ENCODE measurements around the gene BACE1.

Gene BACE1

GRCh38 chr11:117316197-117316961, at the start of gene BACE1:
Gene BACE1 (minus strand): TSS chr11:117316256. CDS start chr11:117315795, 461 bp downstream.
- H3K36me3 ChIP-seq (ENCODE audit: control insufficient read depth in 1 of 2, insufficient read depth in 2 of 2, low read length in 2 of 2) = no peaks in the 10 kb centered on the region
- peak within 1 kb of the TSS; percentile 94 to 96 for H3K4me3 ChIP-seq (ENCODE audit: low read depth in 1 of 2, low read length in 2 of 2)
- H3K27ac ChIP-seq (ENCODE audit: low read length) = no peak within 1 kb of the TSS
- no peaks in the 10 kb centered on the region for H3K9me3 ChIP-seq (ENCODE audit: control insufficient read depth in 1 of 2, low read length in 2 of 2)
- H3K27me3 ChIP-seq (ENCODE audit: low read depth, low read length) = no peaks in the 10 kb centered on the region
- H3K4me1 ChIP-seq (ENCODE audit: control insufficient read depth in 1 of 2, insufficient read depth in 2 of 2, low read length in 2 of 2) = peaks cover 0 to 28% of the 10 kb centered on the region in 2 donors

GRCh38 chr11:117361432-117361831, 45.4 kb upstream of the BACE1 start:
- Histone ChIP-seq H3K4me1 (ENCODE audit: control insufficient read depth in 1 of 2, insufficient read depth in 2 of 2, low read length in 2 of 2) (no peaks in the 10 kb centered on the region), H3K36me3 (ENCODE audit: control insufficient read depth in 1 of 2, insufficient read depth in 2 of 2, low read length in 2 of 2) (peaks cover 41 to 54% of the 10 kb centered on the region in 2 donors), H3K9me3 (ENCODE audit: control insufficient read depth in 1 of 2, low read length in 2 of 2) (no peaks in the 10 kb centered on the region), H3K27ac (ENCODE audit: low read length) (no peak overlapping the region), H3K27me3 (ENCODE audit: low read depth, low read length) (no peaks in the 10 kb centered on the region), H3K4me3 (ENCODE audit: low read depth in 1 of 2, low read length in 2 of 2) (no peak overlapping the region)

GRCh38 chr11:117356126-117356890, 40.3 kb upstream of the BACE1 start:
- Histone ChIP-seq H3K36me3 (ENCODE audit: control insufficient read depth in 1 of 2, insufficient read depth in 2 of 2, low read length in 2 of 2) (peaks cover 41 to 45% of the 10 kb centered on the region in 2 donors), H3K4me3 (ENCODE audit: low read depth in 1 of 2, low read length in 2 of 2) (no peak overlapping the region), H3K27ac (ENCODE audit: low read length) (no peak overlapping the region), H3K4me1 (ENCODE audit: control insufficient read depth in 1 of 2, insufficient read depth in 2 of 2, low read length in 2 of 2) (no peaks in the 10 kb centered on the region), H3K27me3 (ENCODE audit: low read depth, low read length) (no peaks in the 10 kb centered on the region), H3K9me3 (ENCODE audit: control insufficient read depth in 1 of 2, low read length in 2 of 2) (no peaks in the 10 kb centered on the region)

GRCh38 chr11:117354550-117354949, 38.5 kb upstream of the BACE1 start:
- Histone ChIP-seq H3K27me3 (ENCODE audit: low read depth, low read length) (no peaks in the 10 kb centered on the region), H3K36me3 (ENCODE audit: control insufficient read depth in 1 of 2, insufficient read depth in 2 of 2, low read length in 2 of 2) (peaks cover 38 to 46% of the 10 kb centered on the region in 2 donors), H3K4me3 (ENCODE audit: low read depth in 1 of 2, low read length in 2 of 2) (no peak overlapping the region), H3K27ac (ENCODE audit: low read length) (no peak overlapping the region), H3K9me3 (ENCODE audit: control insufficient read depth in 1 of 2, low read length in 2 of 2) (no peaks in the 10 kb centered on the region), H3K4me1 (ENCODE audit: control insufficient read depth in 1 of 2, insufficient read depth in 2 of 2, low read length in 2 of 2) (no peaks in the 10 kb centered on the region)

GRCh38 chr11:117345039-117345438, 29.0 kb upstream of the BACE1 start:
- H3K27ac ChIP-seq (ENCODE audit: low read length) = no peak overlapping the region

GRCh38 chr11:117337076-117337475, 21.0 kb upstream of the BACE1 start:
- H3K27ac ChIP-seq (ENCODE audit: low read length) = no peak overlapping the region
- H3K4me3 ChIP-seq (ENCODE audit: low read depth in 1 of 2, low read length in 2 of 2) = no peak overlapping the region
- H3K4me1 ChIP-seq (ENCODE audit: control insufficient read depth in 1 of 2, insufficient read depth in 2 of 2, low read length in 2 of 2) = no peaks in the 10 kb centered on the region
- H3K36me3 ChIP-seq (ENCODE audit: control insufficient read depth in 1 of 2, insufficient read depth in 2 of 2, low read length in 2 of 2) = peaks cover 0 to 32% of the 10 kb centered on the region in 2 donors
- H3K27me3 ChIP-seq (ENCODE audit: low read depth, low read length) = no peaks in the 10 kb centered on the region
- no peaks in the 10 kb centered on the region for H3K9me3 ChIP-seq (ENCODE audit: control insufficient read depth in 1 of 2, low read length in 2 of 2)

More at GRCh38 chr11:117345039-117345438, 29.0 kb upstream of the BACE1 start:
- no peak overlapping the region for H3K4me3 ChIP-seq (ENCODE audit: low read depth in 1 of 2, low read length in 2 of 2)
- no peaks in the 10 kb centered on the region for H3K9me3 ChIP-seq (ENCODE audit: control insufficient read depth in 1 of 2, low read length in 2 of 2)
- peaks cover 10 to 44% of the 10 kb centered on the region in 2 donors for H3K36me3 ChIP-seq (ENCODE audit: control insufficient read depth in 1 of 2, insufficient read depth in 2 of 2, low read length in 2 of 2)
- H3K27me3 ChIP-seq (ENCODE audit: low read depth, low read length) = no peaks in the 10 kb centered on the region
- H3K4me1 ChIP-seq (ENCODE audit: control insufficient read depth in 1 of 2, insufficient read depth in 2 of 2, low read length in 2 of 2) = no peaks in the 10 kb centered on the region

- H3K9me3 ChIP-seq (ENCODE audit: control insufficient read depth in 1 of 2, low read length in 2 of 2) = no peaks in the 10 kb centered on the region
- peaks cover 0 to 24% of the 10 kb centered on the region in 2 donors for H3K36me3 ChIP-seq (ENCODE audit: control insufficient read depth in 1 of 2, insufficient read depth in 2 of 2, low read length in 2 of 2)
- no peaks in the 10 kb centered on the region for H3K4me1 ChIP-seq (ENCODE audit: control insufficient read depth in 1 of 2, insufficient read depth in 2 of 2, low read length in 2 of 2)
These were observed 19.3 kb upstream of the BACE1 start for GRCh38 chr11:117335399-117335798.

GRCh38 chr11:117334896-117335295, 18.8 kb upstream of the BACE1 start:
- H3K4me3 ChIP-seq (ENCODE audit: low read depth in 1 of 2, low read length in 2 of 2) = no peak overlapping the region
- H3K27me3 ChIP-seq (ENCODE audit: low read depth, low read length) = no peaks in the 10 kb centered on the region
- no peaks in the 10 kb centered on the region for H3K9me3 ChIP-seq (ENCODE audit: control insufficient read depth in 1 of 2, low read length in 2 of 2)
- no peak overlapping the region for H3K27ac ChIP-seq (ENCODE audit: low read length)
- no peaks in the 10 kb centered on the region for H3K4me1 ChIP-seq (ENCODE audit: control insufficient read depth in 1 of 2, insufficient read depth in 2 of 2, low read length in 2 of 2)
- peaks cover 0 to 20% of the 10 kb centered on the region in 2 donors for H3K36me3 ChIP-seq (ENCODE audit: control insufficient read depth in 1 of 2, insufficient read depth in 2 of 2, low read length in 2 of 2)

More at GRCh38 chr11:117335399-117335798, 19.3 kb upstream of the BACE1 start:
- Histone ChIP-seq H3K27ac (ENCODE audit: low read length) (no peak overlapping the region), H3K4me3 (ENCODE audit: low read depth in 1 of 2, low read length in 2 of 2) (no peak overlapping the region), H3K27me3 (ENCODE audit: low read depth, low read length) (no peaks in the 10 kb centered on the region)

GRCh38 chr11:117333917-117334316, 17.9 kb upstream of the BACE1 start:
- H3K9me3 ChIP-seq (ENCODE audit: control insufficient read depth in 1 of 2, low read length in 2 of 2) = no peaks in the 10 kb centered on the region
- no peaks in the 10 kb centered on the region for H3K27me3 ChIP-seq (ENCODE audit: low read depth, low read length)
- no peak overlapping the region for H3K27ac ChIP-seq (ENCODE audit: low read length)
- no peak overlapping the region for H3K4me3 ChIP-seq (ENCODE audit: low read depth in 1 of 2, low read length in 2 of 2)
- peaks cover 0 to 20% of the 10 kb centered on the region in 2 donors for H3K36me3 ChIP-seq (ENCODE audit: control insufficient read depth in 1 of 2, insufficient read depth in 2 of 2, low read length in 2 of 2)
- H3K4me1 ChIP-seq (ENCODE audit: control insufficient read depth in 1 of 2, insufficient read depth in 2 of 2, low read length in 2 of 2) = peaks cover 3 to 7% of the 10 kb centered on the region in 2 donors

- H3K36me3 ChIP-seq (ENCODE audit: control insufficient read depth in 1 of 2, insufficient read depth in 2 of 2, low read length in 2 of 2) = peaks cover 0 to 20% of the 10 kb centered on the region in 2 donors
- no peaks in the 10 kb centered on the region for H3K9me3 ChIP-seq (ENCODE audit: control insufficient read depth in 1 of 2, low read length in 2 of 2)
These were observed 16.8 kb upstream of the BACE1 start for GRCh38 chr11:117332843-117333242.

GRCh38 chr11:117328375-117329010, 12.4 kb upstream of the BACE1 start:
- H3K27ac ChIP-seq (ENCODE audit: low read length) = peak overlapping the region; percentile 78
- peaks cover 0 to 8% of the 10 kb centered on the region in 2 donors for H3K36me3 ChIP-seq (ENCODE audit: control insufficient read depth in 1 of 2, insufficient read depth in 2 of 2, low read length in 2 of 2)
- H3K4me3 ChIP-seq (ENCODE audit: low read depth in 1 of 2, low read length in 2 of 2) = peak overlapping the region; percentile 75 to 93
- H3K9me3 ChIP-seq (ENCODE audit: control insufficient read depth in 1 of 2, low read length in 2 of 2) = no peaks in the 10 kb centered on the region
- H3K27me3 ChIP-seq (ENCODE audit: low read depth, low read length) = no peaks in the 10 kb centered on the region
- peaks cover 8 to 13% of the 10 kb centered on the region in 2 donors for H3K4me1 ChIP-seq (ENCODE audit: control insufficient read depth in 1 of 2, insufficient read depth in 2 of 2, low read length in 2 of 2)

More at GRCh38 chr11:117332843-117333242, 16.8 kb upstream of the BACE1 start:
- Histone ChIP-seq H3K4me1 (ENCODE audit: control insufficient read depth in 1 of 2, insufficient read depth in 2 of 2, low read length in 2 of 2) (peaks cover 8 to 13% of the 10 kb centered on the region in 2 donors), H3K27me3 (ENCODE audit: low read depth, low read length) (no peaks in the 10 kb centered on the region), H3K27ac (ENCODE audit: low read length) (no peak overlapping the region), H3K4me3 (ENCODE audit: low read depth in 1 of 2, low read length in 2 of 2) (no peak overlapping the region)

All from muscle layer of duodenum (tissue), 2 donors.